ENCODE results near the gene PDZD8.

Gene PDZD8
- total RNA-seq, result 92.7 reads per million, percentile 81 among the genes with 10 or more reads in this experiment

- peak; percentile 87 for DNase-seq
These were observed at the start of gene PDZD8 for GRCh38 chr10:117375360-117376178. Gene PDZD8 (minus strand): TSS chr10:117375440. CDS start chr10:117375227, 213 bp downstream.

DNA sequence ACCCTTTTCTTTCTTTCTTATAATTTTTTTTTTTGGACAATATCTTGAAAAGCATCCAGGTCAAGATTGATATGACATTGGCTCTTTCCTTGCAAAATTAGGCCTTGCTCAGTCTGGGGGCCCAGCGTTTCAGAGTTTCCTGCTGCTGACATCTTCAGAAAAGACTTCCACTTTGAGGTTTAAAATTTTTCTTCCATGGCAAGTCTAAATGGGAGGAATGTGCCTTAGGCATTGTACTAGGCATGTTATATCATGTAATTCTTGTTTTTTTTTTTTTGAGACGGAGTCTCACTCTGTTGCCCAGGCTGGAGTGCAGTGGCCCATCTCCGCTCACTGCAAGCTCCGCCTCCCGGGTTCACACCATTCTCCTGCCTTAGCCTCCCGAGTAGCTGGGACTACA is 48.9 kb upstream of the PDZD8 start:
- no peak for DNase-seq

- no peak for DNase-seq
These were observed 46.7 kb upstream of the PDZD8 start for GRCh38 chr10:117421985-117422384.

GRCh38 chr10:117420768-117421167 is 45.5 kb upstream of the PDZD8 start:
- DNase-seq, result no peak

- DNase-seq, result no peak
These were observed 44.7 kb upstream of the PDZD8 start for GRCh38 chr10:117419921-117420320.

DNA sequence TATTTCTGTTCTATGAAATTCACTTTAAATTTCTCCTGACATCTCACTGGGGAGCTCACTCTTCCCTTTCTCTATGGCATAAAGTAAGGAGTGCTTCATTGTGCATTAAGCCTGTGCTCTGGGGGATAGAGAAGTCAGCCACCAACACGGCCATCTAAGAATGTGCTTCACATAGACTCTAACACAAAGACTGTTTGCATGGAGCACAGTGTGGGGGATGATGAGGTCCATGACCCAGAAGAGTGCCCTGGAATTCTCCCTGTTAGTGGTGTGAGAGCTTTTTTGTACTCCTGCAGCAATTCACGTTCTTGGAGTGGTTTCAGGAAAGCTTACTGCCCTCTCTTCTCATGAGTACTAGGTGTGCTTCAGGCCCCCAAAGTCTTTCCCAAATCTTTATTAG is 43.9 kb upstream of the PDZD8 start:
- no peak for DNase-seq

DNA sequence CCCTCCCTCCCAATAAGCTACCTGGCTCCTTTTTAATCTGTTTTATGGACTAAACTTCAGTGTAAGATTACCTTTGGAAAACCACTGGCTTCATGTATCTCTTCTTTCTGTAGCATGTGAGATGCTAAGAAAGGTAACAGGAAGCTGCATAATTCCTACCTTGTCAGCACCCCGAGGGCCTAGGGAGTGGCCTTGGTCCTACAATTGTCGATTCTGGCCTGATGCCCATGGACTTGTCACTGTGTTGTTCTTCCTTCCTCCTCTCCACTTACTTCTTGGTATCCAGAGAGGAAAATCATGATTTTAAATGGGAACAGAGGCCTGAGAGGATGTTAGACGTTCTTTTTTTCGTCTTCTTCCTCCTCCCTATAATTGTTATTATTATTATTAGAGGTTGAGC is 42.9 kb upstream of the PDZD8 start:
- DNase-seq, result no peak

GRCh38 chr10:117417196-117417595 is 42.0 kb upstream of the PDZD8 start:
- no peak for DNase-seq

- DNase-seq, result no peak
These were observed 38.8 kb upstream of the PDZD8 start for GRCh38 chr10:117413928-117414618.

GRCh38 chr10:117412469-117413010 is 37.3 kb upstream of the PDZD8 start:
- no peak for DNase-seq

DNA sequence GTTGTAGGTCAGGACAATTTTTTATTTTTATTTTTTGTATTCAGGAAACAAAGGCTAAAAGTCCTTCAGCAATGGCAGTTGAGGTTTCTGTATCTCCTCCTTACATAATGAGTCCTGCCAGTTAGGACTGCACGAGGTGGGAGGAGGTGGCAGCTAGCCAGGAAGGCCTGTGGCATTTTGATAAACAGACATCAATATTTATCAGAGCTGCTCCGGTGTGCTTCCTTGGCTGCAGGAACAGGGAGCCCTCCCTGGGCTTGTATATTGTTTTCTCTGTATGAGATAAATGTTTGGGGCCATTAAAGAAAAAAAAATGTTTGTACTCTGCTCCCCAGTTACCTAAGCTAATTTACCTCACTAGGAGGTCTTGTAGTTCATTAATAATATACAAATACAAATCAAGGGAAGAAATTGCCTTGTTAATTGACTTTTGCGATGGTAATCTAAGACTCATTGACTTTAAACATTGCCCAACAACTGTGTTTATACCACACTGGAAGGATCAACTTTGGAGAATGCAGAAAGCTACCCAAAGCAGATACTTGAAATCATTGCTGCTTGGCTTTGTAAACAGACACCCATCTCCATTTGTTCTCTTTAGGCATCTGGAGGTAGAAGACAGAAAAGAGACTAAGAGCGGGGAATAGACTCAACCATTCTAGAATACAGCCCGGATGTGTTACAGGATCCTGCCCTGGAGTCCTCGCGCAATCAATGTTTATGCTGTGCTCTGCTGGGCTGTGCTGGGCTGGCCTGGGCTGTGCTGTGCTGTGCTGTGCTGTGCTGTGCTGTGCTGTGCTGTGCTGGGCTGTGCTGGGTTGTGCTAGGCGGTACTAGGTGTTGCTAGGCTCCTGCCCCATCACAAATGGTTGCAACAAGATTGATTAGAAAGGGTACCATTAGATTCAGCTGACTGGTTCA is 36.5 kb upstream of the PDZD8 start:
- DNase-seq, result no peak

GRCh38 chr10:117410557-117410956 is 35.3 kb upstream of the PDZD8 start:
- DNase-seq, result no peak

DNA sequence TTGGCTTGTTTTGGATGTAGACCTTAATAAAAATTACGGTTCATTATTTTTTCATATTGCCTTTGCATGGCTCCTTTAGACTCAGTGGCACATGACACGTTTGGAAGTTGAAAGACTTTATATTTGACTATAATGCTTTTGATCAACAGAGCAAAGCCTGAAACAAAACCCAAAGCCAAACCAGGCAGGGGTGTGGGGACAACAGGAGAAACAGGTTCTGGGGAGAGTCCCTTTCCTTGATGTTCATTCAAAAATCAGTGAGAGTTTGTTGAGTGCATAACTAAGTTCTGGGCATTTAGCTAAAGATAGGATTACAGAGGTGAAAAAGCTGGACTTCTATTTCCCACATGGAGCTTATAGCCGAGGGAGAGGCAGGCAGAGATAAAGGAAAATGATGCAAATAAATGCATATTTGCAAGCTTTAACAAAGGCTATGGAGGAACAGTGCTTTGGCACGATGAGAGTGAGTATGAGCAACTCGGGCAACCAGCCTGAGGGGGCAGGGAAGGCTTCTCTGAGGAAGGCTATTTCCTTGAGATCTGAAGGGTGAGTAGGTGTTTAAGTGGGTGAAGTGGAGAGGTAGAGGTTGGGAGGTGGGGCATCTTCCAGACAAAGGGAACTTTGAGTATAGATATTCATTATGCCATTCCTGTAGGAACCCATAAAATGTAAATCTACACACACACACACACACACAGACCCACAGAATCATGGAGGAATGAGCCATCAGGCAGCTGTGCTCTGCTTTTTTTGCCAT is 34.5 kb upstream of the PDZD8 start:
- DNase-seq, result no peak

GRCh38 chr10:117408436-117409384 is 33.5 kb upstream of the PDZD8 start:
- no peak for DNase-seq

- DNase-seq, result no peak
These were observed 30.5 kb upstream of the PDZD8 start for GRCh38 chr10:117405730-117406129.

DNA sequence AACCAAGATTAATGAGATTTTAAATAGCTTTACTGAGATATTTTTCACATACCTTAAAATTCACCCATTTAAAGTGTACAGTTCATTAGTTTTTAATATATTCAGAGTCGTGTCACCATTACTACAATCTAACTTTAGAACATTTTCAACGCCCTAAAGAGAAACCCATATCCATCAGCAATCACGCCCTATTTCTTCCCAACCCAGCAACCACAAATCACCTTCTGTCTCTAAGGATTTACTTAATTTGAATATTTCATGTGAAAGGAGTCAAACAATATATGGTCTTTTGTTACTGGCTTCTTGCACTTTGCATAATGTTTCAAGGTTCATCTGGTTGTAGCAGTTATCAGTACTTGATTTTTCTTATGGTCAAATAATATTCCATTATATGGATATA is 25.1 kb upstream of the PDZD8 start:
- no peak for DNase-seq

GRCh38 chr10:117399341-117400196 is 24.3 kb upstream of the PDZD8 start:
- DNase-seq, result no peak

GRCh38 chr10:117398029-117398428 is 22.8 kb upstream of the PDZD8 start:
- no peak for DNase-seq

- DNase-seq, result no peak
These were observed 16.4 kb upstream of the PDZD8 start for GRCh38 chr10:117391436-117392205.

Data from effector CD4-positive, alpha-beta T cell (primary cell).